Stimulated activated CD8-positive, alpha-beta memory T cell treated with anti-CD3 and anti-CD28 coated beads, Interleukin-7, amount 100 ng/mL, for 4 hours (primary cell): Measurements from ENCODE around the gene RALGAPA1.
"Not testable (repeated sequence)": the region's sequence is repeated elsewhere in the genome, so short reads cannot be mapped to it uniquely, and the experiment has no call there.

Source experiments
- DNase-seq, 2 donors: peaks; one replicate each; pipeline ENCODE4 v3.0.0-alpha.2; 2020; ENCODE audit warnings: low read depth in 2 of 2

The RALGAPA1 gene

DNA sequence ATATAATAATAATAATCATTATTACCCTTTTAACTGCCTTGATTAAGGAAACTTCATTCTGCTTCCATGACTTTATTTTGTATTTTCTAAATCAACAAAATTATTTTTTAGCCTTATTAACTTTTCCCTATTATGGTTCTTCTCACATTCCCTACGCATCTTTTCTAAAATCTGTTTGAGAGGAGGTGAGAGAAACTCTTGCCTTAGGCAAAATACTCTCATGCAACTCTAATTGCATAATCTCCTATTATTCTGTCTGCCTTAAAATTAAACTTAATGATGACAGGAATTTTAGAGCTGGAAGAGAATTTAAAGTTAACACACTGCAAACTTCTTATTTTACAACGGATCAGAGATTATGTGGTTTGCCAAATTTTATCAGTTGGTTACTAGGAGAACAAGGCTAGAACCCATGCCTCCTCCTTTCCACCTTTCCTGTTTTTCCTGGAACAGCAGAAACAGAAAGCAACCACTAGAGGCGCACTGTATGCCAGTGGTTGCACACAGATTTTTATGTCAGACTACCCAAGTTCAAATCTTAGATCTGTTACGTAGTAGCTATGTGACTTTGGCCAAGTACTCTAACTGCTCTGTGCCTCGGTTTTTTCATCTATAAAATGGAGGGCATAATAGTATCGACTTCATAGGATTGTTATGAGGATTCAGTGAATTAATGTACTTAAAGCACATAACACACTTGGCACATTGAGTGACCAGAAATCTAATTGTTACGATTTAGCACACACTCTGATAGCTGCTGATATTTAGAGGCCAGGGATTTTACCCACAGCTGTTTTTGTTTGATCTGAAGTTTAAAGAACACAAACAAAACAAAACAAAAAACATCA lies 12.7 kb upstream of the RALGAPA1 start:
- DNase-seq = no peak

DNA sequence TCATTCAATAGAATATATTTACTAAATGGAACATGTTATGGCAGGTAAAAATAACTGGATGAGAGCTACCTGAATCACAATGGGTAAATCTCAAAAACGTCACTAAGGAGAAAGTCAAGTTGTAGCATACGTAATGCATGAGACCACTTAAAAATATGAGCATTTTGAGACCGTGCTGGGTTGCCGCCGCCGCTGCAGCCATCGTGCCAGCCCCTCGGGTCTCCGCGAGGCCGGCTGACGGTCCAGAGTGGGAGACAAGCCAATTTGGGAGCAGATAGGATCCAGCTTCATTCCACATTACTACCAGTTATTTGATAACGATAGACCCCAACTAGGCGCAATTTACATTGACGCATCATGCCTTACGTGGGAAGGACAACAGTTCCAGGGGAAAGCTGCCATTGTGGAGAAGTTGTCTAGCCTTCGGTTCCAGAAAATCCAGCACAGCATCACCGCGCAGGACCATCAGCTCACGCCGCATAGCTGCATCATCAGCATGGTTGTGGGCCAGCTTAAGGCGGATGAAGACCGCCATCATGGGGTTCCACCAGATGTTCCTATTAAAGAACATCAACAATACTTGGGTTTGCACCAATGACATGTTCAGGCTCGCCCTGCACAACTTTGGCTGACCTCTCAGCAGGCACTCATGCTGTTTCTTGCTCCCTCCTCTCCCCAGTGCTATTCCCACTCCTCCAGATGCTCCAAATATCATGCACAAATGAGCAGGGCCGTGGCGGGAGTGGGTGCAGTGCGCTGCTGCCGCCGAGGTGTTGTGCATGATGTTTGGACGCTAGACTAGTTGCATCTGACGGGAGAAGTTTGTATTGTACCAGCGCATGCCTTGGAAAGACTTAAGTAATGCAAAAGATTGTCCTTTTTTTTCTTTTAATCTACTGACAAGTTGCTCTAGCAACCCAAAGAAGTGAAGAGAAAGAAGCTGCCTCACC lies 10.8 kb upstream of the RALGAPA1 start:
- DNase-seq = no peak

- no peak for DNase-seq
Measured at GRCh38 chr14:35818346-35819115, 9.4 kb upstream of the RALGAPA1 start.

DNA sequence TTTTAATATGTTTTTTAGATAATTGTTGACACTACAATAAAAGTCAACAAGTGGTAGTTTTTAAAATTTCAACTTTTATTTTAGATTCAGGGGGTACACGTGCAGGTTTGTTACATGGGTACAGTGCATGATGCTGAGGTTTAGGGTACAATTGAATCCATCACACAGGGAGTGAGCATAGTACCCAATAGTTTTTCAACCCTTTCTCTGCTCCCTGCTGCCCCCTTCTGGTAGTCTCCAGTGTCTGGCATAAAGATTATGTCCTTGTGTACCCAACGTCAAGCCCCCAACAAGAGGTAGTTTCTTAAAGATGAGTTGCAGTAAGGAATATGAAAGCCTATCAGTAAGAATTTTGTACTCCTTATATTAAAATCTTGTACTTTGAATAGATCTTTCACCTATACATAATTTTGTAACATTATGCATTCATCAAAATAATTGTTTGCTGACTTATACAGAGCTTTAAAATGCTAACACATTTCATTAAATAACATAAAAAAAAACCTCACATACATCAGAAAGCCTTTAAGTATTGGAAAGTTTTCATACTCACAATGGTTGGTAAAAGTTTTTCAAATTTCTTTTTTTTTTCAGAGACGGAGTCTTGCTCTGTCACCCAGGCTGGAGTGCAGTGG lies 5.4 kb upstream of the RALGAPA1 start:
- DNase-seq = peak; percentile 52 to 76

- DNase-seq = no peak
Measured at GRCh38 chr14:35810963-35811362, 1.9 kb upstream of the RALGAPA1 start.

- no peak for DNase-seq
Measured at GRCh38 chr14:35809597-35809996, 502 bp upstream of the RALGAPA1 start.

DNA sequence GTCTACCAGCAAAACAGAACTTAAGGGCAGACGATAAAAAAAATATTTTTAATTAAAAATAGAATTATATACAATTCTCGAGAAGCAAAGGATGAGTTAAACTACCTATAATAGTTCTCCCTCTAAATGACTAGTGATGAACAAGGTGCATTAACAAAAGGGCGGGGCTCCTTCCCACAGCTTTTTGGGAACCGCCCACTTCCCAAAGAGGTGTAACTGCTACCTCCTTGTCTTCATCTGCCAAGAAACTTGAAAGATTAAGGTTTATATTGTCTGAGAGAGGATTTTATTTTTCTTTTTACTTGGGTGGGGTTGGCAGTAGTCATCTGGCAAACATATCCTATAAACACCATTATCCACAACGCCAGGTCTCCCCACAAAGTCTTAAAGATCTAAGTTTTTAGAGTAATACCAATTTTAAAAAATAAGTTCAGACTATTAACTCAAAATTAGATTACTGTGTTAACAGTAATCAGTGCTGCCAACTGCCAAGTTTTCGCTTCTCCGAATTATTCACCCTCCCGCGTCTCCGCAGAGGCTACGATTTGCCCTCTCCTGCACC lies 938 bp downstream of the RALGAPA1 start:
- no peak for DNase-seq

- no peak for DNase-seq
Measured at GRCh38 chr14:35807131-35807961, 1.7 kb downstream of the RALGAPA1 start.

- no peak for DNase-seq
Measured at GRCh38 chr14:35806006-35806907, 2.8 kb downstream of the RALGAPA1 start.

DNA sequence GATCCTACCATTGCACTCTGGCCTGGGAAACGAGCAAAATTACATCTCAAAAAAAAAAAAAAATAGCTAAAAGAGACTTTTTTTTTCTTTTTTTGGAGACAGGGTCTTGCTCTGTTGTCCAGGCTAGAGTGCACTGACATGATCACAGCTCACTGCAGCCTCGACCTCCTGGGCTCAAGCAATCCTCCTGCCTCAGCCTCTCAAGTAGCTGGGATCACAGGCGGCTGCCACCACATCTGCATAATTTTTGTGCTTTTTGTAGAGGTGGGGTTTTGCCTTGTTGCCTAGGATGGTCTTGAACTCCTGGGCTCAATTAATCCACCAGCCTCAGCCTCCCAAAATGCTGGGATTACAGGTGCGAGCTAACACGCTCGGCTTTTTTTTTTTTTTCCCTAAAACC lies 11.3 kb downstream of the RALGAPA1 start:
- DNase-seq = no peak

GRCh38 chr14:35789651-35790050 lies 19.4 kb downstream of the RALGAPA1 start:
- no peak for DNase-seq

DNA sequence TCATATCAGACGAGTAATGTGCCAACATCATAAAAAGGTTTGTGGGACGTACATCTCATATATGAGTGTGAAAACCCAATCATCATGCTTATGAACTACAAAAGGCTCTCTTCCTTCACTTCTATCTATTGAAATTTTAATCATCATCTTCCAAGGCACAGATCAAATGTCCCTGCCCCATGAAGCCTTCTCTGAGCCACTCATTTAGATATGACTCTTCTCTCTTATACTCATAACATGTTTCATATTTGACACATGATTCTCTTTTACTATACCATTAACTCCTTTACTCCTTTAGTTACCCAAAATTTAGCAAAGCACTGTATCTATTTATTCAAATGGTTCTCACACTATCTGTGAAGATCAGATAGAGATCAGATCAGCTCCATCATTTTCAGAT lies 22.2 kb downstream of the RALGAPA1 start:
- DNase-seq = no peak

DNA sequence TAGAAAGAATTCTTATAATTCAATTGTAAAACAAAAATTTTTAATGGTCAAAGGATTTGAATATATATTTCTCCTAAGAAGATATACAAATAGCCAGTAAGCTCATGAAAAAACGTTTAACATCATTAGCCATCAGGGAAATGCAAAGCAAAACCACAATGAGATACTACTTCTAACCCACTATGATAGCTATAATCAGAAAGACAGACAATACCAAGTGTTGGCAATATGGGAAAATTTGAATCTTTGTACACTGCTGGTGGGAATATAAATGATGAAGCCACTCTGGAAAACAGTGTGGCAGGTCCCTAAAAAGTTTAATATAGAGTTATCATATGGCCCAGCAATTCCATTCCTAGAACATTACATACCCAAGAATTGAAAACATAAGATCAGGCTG lies 25.4 kb downstream of the RALGAPA1 start:
- no peak for DNase-seq

DNA sequence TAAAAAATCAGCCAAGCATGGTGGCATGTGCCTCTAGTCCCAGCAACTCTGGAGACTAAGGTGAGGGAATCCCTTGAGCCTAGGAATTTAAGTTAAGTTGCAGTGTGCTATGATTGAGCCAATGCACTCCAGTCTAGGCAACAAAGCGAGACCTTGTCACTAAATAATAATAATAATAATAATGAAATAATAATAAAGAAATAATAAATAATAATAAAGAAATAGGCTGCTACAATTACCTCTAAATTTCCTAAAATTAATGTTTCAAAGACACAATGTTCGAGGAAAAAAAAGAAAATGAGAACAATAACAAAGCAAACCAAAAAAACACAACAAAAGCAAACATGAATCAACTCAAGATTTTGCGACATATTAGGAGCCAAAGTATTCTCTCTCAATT lies 29.7 kb downstream of the RALGAPA1 start:
- DNase-seq = no peak

DNA sequence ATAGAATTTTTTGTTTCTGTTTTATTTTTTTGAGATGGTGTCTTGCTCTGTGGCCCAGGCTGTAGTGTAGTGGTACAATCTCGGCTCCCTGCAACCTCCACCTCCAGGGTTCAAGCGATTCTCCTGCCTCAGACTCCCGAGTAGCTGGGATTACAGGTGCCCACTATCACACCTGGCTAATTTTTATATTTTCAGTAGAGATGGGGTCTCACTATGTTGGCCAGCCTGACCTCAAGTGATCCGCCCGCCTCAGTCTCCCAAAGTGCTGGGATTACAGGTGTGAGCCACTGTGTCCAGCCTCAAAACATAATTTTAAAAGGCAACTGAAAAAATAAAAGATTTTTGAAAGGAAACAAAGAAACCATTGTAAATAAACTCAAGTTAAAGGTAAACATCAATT lies 31.5 kb downstream of the RALGAPA1 start:
- not testable (repeated sequence) for DNase-seq

DNA sequence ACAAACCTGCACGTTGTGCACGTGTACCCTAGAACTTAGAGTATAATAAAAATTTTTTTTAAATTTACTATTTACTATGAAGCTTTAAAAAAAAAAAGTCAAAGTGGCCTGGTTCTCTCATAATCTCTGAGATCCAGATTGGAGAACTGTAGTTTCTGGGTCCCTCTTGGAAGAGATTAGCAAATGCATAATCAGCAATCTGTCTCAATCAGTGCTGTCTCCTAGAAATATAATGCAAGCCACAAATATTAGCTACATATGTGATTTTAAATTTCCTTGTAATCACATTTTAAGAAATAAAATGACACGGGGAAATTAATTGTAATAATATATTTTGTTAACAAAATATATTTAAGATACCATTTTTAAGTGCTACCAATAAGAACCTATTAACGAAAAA lies 32.3 kb downstream of the RALGAPA1 start:
- no peak for DNase-seq

DNA sequence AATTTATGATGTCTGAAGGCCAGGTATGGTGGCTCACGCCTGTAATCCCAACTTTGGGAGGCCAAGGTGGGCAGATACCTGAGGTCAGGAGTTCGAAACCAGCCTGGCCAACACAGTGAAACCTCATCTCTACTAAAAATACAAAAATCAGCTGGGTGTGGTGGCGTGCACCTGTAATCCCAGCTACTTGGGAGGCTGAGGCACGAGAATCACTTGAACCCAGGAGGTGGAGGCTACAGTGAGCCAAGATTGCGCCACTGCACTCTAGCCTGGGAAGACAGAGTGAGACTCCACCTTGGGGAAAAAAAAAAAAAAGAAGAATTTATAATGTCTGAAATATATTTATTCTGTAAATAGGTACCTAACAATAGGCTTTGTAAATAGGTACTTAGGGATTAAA lies 33.0 kb downstream of the RALGAPA1 start:
- DNase-seq = not testable (repeated sequence)

GRCh38 chr14:35766700-35767082 lies 42.4 kb downstream of the RALGAPA1 start:
- no peak for DNase-seq

GRCh38 chr14:35766036-35766699 lies 42.9 kb downstream of the RALGAPA1 start:
- DNase-seq = no peak
